NCI-H1092 (cell line): ENCODE data around the gene TBC1D20.
"Not testable (repeated sequence)": the region's sequence is repeated elsewhere in the genome, so short reads cannot be mapped to it uniquely, and the experiment has no call there.

ENCODE experiments used
- DNase-seq: peaks from one replicate; lab custom pipeline; 2025; lab: John Stamatoyannopoulos, UW

Gene TBC1D20

DNA sequence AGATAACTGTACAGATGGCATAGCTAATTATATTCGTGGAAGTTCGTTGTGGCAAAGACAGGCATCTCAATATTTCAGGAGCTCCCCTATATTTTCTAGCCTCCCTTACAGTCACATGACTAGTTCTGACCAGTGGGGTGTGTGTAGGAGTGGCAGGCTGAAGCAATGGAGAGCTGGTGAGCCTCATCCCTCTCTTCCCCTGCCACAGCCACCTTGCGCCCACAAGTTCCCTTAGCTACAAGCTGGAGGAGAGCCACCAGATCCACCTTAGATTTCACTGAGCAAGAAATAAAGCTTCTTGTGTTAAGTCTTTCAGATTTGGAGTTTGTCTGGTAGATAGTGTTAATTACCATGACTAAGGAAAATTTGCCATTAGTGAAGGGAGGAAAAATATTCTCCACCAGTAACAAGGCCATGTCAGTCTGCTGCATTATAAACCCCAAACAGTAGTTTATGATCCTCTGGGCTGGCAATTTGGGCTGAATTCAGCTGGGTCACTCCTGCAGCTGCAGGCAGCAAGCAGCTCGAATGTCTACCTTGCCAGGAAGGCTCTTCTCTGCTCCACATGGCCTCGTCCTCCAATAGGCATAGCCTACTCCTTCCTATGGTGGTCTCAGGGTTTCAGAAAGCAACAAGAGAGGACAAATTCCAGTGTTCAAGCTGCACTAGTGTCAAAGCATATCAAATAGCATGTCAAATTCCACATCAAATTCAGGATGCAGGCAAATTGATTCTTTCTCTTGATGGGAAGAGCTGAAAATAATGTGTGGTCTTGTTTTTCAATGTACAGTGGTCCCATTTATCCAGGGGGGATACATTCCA lies 61.7 kb downstream of the TBC1D20 start:
- DNase-seq, result no peak

DNA sequence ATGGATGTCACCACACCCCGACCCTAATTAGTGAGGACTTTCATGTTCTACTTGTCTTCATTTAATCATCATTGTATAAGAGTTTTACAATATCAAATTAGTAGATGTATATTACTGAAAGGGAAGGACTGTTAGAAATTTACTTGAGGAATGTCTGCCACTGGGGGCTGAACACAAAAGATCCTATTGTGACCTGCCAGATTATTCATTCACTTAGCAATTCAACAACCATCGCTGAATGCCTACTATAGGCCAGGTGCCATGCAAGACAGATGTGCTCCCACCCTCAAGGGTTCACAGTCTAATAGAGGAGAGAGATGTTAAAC lies 62.2 kb downstream of the TBC1D20 start:
- DNase-seq, result no peak

DNA sequence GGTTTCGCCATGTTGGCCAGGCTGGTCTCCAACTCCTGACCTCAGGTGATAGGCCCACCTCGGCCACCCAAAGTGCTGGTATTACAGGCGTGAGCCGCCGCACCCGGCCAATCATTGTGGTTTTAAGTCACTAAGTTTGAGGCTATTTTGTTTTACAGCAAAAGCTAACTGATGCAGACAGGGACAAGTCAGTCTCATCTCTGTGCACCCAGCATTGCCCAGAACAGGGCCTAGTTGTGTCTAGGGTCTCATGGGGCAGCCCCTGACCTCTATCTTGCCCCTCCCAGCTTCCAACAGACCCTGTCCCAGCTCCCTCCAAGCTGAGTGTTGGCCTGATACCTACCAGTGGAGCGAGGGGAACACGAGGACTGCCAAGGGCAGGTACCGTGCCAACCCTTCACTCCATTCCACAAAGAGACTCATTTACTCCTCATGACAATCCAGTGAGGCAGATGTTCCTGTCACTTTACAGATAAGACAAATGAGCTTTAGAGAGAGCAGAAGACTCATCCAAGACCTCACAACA lies 63.1 kb downstream of the TBC1D20 start:
- DNase-seq, result no peak

GRCh38 chr20:397432-398237 lies 64.7 kb downstream of the TBC1D20 start:
- DNase-seq, result no peak

GRCh38 chr20:396619-397431 lies 65.5 kb downstream of the TBC1D20 start:
- no peak for DNase-seq

GRCh38 chr20:396252-396618 lies 66.1 kb downstream of the TBC1D20 start:
- DNase-seq, result no peak

GRCh38 chr20:393296-393695 lies 69.0 kb downstream of the TBC1D20 start:
- DNase-seq, result not testable (repeated sequence)

- no peak for DNase-seq
These were observed 71.2 kb downstream of the TBC1D20 start for GRCh38 chr20:391041-391711.

GRCh38 chr20:389220-389619 lies 73.1 kb downstream of the TBC1D20 start:
- DNase-seq, result no peak

- DNase-seq, result no peak
These were observed 74.0 kb downstream of the TBC1D20 start for GRCh38 chr20:388034-388994.

DNA sequence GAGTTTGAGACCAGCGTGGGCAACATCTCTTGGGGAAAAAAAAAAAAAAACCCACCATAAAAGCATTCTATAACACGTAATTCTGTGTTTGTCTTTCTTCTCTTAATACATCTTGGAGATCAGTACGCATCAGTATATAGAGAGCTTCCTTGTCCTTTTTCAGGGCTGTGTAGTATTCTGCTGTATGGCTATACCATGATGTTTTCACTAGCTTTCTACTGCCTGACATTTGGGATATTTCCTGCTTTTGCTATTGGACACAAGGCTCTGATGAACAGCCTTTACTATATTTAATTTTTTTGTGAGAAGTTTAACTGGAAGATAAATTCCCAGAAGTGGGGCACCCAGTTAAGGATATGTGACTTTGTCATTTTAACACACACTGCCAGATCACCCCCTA lies 74.8 kb downstream of the TBC1D20 start:
- no peak for DNase-seq

GRCh38 chr20:386634-387033 lies 75.7 kb downstream of the TBC1D20 start:
- DNase-seq, result not testable (repeated sequence)
